ENCODE results near the gene KLHL2. TPM values are rescaled to one million over a fixed set of nuclear protein-coding genes. Genes with fewer than 3 reads are reported as not detected.
A peak's percentile ranks its signal among the peaks of the same experiment; 100 is the strongest.

KLHL2 gene
- total and polyA plus RNA-seq, 2 of the 13 experiments (the other 11 are each of a cell fraction or from before 2014, with no cell fraction given), result 9.2 to 17.6 TPM

DNA sequence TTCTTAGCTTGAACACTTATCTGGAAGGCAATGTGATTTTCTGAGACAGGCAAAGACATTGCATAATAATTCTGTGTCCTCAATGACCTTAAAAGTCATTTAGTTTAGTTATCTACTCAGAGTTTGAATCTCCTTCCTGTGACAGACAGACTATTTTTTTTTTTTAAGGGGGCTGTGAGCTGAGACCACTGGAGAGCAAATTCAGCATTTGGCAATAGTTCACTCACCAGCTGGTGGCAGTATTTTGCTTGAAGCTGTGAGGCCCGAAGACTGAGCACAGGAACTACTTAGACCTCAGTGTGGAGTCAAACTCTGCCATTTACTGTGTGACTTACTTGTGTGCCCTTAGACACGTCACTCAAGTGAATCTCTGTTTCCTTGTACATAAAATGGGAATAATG lies 148.5 kb downstream of the KLHL2 start (continued):
- TF ChIP-seq ARID3A (IDR thresholded peaks at IDR 0.05; ENCODE audit: low read depth, low read length), result no peak
- no peak for TF ChIP-seq ZNF367 (CRISPR knock-in tag; IDR thresholded peaks at IDR 0.05; ENCODE audit: borderline replicate concordance)
- no peak for TF ChIP-seq DDIT3 (CRISPR knock-in tag; IDR thresholded peaks at IDR 0.05)
- TF ChIP-seq ZNF292 (CRISPR knock-in tag; IDR thresholded peaks at IDR 0.05; ENCODE audit: borderline replicate concordance, low read depth), result no peak
- TF ChIP-seq GTF3A (CRISPR knock-in tag; conservative IDR thresholded peaks at IDR 0.05), result no peak
- TF ChIP-seq SNRNP70 (IDR thresholded peaks at IDR 0.05; ENCODE audit: low read depth, low read length), result no peak
- TF ChIP-seq, protein P1, sequence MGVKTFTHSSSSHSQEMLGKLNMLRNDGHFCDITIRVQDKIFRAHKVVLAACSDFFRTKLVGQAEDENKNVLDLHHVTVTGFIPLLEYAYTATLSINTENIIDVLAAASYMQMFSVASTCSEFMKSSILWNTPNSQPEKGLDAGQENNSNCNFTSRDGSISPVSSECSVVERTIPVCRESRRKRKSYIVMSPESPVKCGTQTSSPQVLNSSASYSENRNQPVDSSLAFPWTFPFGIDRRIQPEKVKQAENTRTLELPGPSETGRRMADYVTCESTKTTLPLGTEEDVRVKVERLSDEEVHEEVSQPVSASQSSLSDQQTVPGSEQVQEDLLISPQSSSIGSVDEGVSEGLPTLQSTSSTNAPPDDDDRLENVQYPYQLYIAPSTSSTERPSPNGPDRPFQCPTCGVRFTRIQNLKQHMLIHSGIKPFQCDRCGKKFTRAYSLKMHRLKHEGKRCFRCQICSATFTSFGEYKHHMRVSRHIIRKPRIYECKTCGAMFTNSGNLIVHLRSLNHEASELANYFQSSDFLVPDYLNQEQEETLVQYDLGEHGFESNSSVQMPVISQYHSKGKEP (CRISPR knock-in tag; IDR thresholded peaks at IDR 0.05), result no peak
- TF ChIP-seq ZBTB42 (CRISPR knock-in tag; IDR thresholded peaks at IDR 0.05), result no peak
- TF ChIP-seq, protein P2, sequence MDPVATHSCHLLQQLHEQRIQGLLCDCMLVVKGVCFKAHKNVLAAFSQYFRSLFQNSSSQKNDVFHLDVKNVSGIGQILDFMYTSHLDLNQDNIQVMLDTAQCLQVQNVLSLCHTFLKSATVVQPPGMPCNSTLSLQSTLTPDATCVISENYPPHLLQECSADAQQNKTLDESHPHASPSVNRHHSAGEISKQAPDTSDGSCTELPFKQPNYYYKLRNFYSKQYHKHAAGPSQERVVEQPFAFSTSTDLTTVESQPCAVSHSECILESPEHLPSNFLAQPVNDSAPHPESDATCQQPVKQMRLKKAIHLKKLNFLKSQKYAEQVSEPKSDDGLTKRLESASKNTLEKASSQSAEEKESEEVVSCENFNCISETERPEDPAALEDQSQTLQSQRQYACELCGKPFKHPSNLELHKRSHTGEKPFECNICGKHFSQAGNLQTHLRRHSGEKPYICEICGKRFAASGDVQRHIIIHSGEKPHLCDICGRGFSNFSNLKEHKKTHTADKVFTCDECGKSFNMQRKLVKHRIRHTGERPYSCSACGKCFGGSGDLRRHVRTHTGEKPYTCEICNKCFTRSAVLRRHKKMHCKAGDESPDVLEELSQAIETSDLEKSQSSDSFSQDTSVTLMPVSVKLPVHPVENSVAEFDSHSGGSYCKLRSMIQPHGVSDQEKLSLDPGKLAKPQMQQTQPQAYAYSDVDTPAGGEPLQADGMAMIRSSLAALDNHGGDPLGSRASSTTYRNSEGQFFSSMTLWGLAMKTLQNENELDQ (CRISPR knock-in tag; IDR thresholded peaks at IDR 0.05; ENCODE audit: borderline replicate concordance), result no peak
- no peak for TF ChIP-seq ZNF274 (CRISPR knock-in tag; IDR thresholded peaks at IDR 0.05)
- TF ChIP-seq ZNF800 (CRISPR knock-in tag; IDR thresholded peaks at IDR 0.05), result no peak
- 0 out of 2 replicates have a peak, but pooled peaks have one; percentile 51 for TF ChIP-seq GATAD2A (CRISPR knock-in tag; IDR thresholded peaks at IDR 0.05)
- no peak for TF ChIP-seq GABPB1 (CRISPR knock-in tag; IDR thresholded peaks at IDR 0.05)
- TF ChIP-seq, protein P3, sequence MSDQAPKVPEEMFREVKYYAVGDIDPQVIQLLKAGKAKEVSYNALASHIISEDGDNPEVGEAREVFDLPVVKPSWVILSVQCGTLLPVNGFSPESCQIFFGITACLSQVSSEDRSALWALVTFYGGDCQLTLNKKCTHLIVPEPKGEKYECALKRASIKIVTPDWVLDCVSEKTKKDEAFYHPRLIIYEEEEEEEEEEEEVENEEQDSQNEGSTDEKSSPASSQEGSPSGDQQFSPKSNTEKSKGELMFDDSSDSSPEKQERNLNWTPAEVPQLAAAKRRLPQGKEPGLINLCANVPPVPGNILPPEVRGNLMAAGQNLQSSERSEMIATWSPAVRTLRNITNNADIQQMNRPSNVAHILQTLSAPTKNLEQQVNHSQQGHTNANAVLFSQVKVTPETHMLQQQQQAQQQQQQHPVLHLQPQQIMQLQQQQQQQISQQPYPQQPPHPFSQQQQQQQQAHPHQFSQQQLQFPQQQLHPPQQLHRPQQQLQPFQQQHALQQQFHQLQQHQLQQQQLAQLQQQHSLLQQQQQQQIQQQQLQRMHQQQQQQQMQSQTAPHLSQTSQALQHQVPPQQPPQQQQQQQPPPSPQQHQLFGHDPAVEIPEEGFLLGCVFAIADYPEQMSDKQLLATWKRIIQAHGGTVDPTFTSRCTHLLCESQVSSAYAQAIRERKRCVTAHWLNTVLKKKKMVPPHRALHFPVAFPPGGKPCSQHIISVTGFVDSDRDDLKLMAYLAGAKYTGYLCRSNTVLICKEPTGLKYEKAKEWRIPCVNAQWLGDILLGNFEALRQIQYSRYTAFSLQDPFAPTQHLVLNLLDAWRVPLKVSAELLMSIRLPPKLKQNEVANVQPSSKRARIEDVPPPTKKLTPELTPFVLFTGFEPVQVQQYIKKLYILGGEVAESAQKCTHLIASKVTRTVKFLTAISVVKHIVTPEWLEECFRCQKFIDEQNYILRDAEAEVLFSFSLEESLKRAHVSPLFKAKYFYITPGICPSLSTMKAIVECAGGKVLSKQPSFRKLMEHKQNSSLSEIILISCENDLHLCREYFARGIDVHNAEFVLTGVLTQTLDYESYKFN (CRISPR knock-in tag; conservative IDR thresholded peaks at IDR 0.05), result no peak
- peak; percentile 32; the same call in 1 of the 2 replicates for TF ChIP-seq CREB1 (IDR thresholded peaks at IDR 0.05)
- 0 out of 2 replicates have a peak, but pooled peaks have one; percentile 19 for TF ChIP-seq CREB1 (CRISPR knock-in tag; IDR thresholded peaks at IDR 0.05)
- TF ChIP-seq SNAI1 (CRISPR knock-in tag; IDR thresholded peaks at IDR 0.05; ENCODE audit: borderline replicate concordance), result no peak
